Measurements from ENCODE around the gene RP2. TPM values are rescaled to one million over a fixed set of nuclear protein-coding genes. Genes with fewer than 3 reads are reported as not detected.

RP2 gene
- total RNA-seq, 2 donors from 2014 or later, result 3.9 to 5.0 TPM

DNA sequence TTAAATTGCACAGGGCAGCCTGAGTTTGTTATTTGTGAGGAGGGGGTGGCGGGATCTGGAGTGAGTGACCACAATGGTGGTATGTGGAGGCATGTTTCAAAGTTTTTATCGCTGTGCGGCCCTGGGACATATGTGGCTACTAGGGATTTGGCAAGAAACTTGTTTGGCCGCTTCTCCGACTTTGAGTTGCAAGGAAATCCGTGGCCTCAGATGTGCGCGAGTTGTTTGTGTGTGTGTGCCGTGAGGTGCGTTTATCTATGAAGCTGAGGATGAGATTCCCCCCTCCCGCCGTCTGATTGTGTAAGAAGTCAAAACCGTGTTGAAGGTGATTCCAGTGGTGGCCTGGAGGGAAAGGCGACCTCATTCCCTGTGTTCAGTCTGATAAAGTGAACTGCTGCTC, 76.8 kb downstream of the RP2 start:
- peaks cover 0 to 4% of the 10 kb centered on the region in 2 donors for H3K9me3 ChIP-seq
- H3K36me3 ChIP-seq, result no peaks in the 10 kb centered on the region
- no peaks in the 10 kb centered on the region for H3K27me3 ChIP-seq
- H3K4me3 ChIP-seq, result peak overlapping the region; percentile 68 to 78
- TF ChIP-seq, protein P1, sequence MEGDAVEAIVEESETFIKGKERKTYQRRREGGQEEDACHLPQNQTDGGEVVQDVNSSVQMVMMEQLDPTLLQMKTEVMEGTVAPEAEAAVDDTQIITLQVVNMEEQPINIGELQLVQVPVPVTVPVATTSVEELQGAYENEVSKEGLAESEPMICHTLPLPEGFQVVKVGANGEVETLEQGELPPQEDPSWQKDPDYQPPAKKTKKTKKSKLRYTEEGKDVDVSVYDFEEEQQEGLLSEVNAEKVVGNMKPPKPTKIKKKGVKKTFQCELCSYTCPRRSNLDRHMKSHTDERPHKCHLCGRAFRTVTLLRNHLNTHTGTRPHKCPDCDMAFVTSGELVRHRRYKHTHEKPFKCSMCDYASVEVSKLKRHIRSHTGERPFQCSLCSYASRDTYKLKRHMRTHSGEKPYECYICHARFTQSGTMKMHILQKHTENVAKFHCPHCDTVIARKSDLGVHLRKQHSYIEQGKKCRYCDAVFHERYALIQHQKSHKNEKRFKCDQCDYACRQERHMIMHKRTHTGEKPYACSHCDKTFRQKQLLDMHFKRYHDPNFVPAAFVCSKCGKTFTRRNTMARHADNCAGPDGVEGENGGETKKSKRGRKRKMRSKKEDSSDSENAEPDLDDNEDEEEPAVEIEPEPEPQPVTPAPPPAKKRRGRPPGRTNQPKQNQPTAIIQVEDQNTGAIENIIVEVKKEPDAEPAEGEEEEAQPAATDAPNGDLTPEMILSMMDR (IDR thresholded peaks at IDR 0.05), result no peak
- DNase-seq (ENCODE audit: low spot score), result no peak
- no peaks in the 10 kb centered on the region for H3K4me1 ChIP-seq
- H3K27ac ChIP-seq, result no peak overlapping the region

DNA sequence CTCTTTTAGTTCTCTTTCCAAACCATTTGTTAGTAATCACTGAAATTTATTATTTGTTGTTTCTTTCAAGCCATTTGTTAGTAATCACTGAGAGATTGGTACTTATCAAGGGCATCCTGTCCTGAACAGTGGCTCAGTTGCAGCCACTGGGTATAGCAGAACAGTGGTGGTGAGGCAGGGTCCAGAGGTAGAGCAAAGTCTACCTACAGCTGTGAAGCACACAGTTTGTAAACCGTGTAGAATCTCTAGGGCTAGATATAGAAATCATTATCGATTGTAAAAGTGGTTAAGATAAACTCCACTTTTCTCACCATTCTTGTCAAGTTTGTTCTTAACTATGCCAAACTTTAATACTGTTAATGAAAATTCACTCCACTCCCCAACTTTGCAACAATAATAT, 79.4 kb downstream of the RP2 start:
- no peak overlapping the region for H3K27ac ChIP-seq

DNA sequence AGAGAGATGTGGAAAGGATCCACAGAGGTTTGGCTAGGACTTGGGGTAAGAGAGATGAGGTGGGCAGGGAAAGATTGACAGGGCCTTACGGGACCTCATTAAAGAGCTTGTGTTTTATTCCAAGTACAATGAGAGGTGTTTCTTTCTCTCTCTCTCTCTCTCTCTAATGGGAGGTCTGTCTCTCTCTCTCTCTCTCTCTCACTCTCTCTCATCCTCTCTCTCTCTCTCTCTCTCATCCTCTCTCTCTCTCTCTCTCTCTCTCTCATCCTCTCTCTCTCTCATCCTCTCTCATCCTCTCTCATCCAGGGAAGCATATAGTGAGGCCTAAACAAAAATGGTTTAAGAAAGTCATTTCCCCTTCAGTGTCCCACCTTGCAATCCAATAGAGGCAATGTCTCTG, 80.8 kb downstream of the RP2 start:
- Histone ChIP-seq H3K4me3 (no peak overlapping the region), H3K27me3 (no peaks in the 10 kb centered on the region)

More for the DNA sequence above, 79.4 kb downstream of the RP2 start:
- H3K36me3 ChIP-seq, result no peaks in the 10 kb centered on the region
- no peaks in the 10 kb centered on the region for H3K27me3 ChIP-seq
- no peak for DNase-seq (ENCODE audit: low spot score)
- H3K4me1 ChIP-seq, result no peaks in the 10 kb centered on the region
- no peak overlapping the region for H3K4me3 ChIP-seq
- TF ChIP-seq, protein P1 (IDR thresholded peaks at IDR 0.05), result no peak
- peaks cover 0 to 19% of the 10 kb centered on the region in 2 donors for H3K9me3 ChIP-seq

DNA sequence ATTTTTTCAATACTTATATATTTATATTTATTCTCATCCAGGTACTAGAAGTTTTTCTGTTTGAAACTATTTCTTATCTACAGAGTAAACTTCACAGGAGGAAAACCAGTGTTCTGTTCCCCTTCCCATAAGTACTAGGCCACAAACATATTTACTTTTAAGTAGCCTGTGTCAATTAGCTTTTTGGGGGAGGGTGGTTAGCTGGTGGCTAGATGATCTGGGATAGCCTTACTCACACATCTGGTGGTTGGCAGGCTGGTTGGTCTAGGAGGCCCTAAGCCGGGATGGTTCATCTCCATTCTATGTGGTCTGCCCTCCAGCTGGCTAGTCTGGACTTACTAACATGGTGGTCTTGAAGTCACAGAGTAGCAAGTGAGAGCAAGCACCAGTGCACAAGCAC, 81.6 kb downstream of the RP2 start:
- no peaks in the 10 kb centered on the region for H3K4me1 ChIP-seq
- H3K36me3 ChIP-seq, result no peaks in the 10 kb centered on the region
- no peak overlapping the region for H3K4me3 ChIP-seq
- H3K27me3 ChIP-seq, result no peaks in the 10 kb centered on the region
- H3K9me3 ChIP-seq, result peaks cover 0 to 21% of the 10 kb centered on the region in 2 donors
- DNase-seq (ENCODE audit: low spot score), result no peak
- TF ChIP-seq, protein P1 (IDR thresholded peaks at IDR 0.05), result no peak
- no peak overlapping the region for H3K27ac ChIP-seq

More for the DNA sequence above, 80.8 kb downstream of the RP2 start:
- Histone ChIP-seq H3K36me3 (no peaks in the 10 kb centered on the region), H3K9me3 (peaks cover 0 to 21% of the 10 kb centered on the region in 2 donors), H3K27ac (no peak overlapping the region), H3K4me1 (no peaks in the 10 kb centered on the region)
- DNase-seq (ENCODE audit: low spot score), result no peak
- TF ChIP-seq, protein P1 (IDR thresholded peaks at IDR 0.05), result no peak

DNA sequence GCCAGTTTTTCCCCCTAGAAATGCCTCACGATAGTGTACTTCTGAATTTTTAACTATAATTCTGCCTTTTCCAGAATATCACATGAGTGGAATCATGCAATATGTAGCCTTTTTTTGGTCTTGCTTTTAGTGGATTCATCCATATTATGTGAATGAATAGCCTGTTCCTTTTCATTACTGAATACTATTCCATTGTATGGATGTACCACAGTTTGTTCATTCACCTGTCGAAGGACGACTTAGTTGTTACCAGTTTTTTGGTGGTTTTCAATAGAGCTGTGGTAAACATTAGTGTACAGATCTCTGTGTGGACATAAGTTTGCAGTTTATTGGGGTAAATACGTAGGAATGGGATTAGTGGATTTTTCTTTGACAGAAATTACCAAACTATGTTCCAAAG, 83.4 kb downstream of the RP2 start:
- Histone ChIP-seq H3K9me3 (peaks cover 0 to 21% of the 10 kb centered on the region in 2 donors), H3K36me3 (no peaks in the 10 kb centered on the region), H3K4me1 (no peaks in the 10 kb centered on the region), H3K27me3 (no peaks in the 10 kb centered on the region), H3K27ac (no peak overlapping the region), H3K4me3 (no peak overlapping the region)
- TF ChIP-seq, protein P1 (IDR thresholded peaks at IDR 0.05), result no peak
- DNase-seq (ENCODE audit: low spot score), result no peak

DNA sequence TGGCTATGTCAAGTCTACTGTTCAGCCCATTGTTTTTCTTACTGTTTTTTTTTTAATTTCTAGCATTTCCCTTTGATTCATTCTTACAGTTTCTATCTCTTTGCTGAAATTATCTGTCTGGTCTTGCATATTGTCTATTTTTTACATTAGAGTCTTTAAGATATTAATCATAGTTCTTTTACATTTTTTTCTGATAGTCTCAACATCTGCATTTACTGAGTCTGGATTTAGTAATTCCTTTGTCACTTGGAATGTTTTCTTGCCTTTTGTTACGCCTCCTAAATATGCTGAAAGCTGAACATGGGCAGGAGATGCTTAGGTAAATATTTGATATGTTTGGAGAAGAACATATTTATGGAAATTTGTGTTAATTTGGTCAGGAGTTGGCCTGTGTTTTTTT, 85.8 kb downstream of the RP2 start:
- TF ChIP-seq, protein P1 (IDR thresholded peaks at IDR 0.05), result no peak
- peaks cover 0 to 21% of the 10 kb centered on the region in 2 donors for H3K9me3 ChIP-seq
- no peaks in the 10 kb centered on the region for H3K36me3 ChIP-seq
- H3K4me1 ChIP-seq, result no peaks in the 10 kb centered on the region
- no peak overlapping the region for H3K27ac ChIP-seq
- H3K27me3 ChIP-seq, result no peaks in the 10 kb centered on the region
- no peak for DNase-seq (ENCODE audit: low spot score)
- H3K4me3 ChIP-seq, result no peak overlapping the region
